GM04504 (cell line): ENCODE measurements around the gene OTOP3.

Source experiments
- DNase-seq: peaks from one replicate; pipeline ENCODE4 v3.0.0-alpha.2; 2012; ENCODE audit warnings: low read depth

OTOP3 gene

DNA sequence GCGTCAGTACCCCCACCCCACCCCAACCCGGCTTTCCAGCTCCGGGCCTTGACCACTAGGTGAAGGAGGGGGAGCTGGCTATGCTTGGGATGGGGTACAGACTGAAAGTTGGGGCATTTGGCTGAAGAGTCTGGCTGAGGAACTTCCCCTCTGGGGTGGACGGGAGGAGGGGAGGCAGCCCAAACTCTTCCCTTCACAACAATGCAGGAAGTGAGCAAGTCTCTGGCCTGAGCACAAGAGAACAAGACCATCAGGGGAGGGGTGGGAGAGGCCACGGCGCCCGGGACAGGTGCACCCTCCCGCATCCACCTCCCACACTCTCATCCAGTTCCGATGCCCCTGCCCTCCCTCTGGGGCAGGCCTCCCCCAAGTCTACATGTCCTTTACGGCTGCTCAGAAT is 18.3 kb upstream of the OTOP3 start:
- no peak for DNase-seq

DNA sequence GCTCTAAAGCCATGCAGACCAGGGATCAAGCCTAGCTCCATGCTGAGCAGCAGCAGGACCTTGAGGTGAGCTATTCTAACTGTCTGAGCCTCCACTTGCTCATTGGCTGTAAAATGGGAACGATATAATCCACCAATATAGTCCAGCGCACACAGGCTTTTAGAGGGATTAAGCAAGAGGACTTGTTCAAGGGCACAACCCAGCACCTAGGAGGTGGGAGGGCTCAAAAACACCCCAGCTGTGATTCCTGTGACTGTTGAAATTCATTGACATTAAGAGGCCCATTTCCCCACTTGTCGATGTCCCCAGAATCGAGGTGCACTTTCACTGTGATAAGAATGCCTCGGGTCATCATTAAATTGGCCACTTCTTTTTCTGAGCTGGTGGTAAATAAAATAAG is 16.8 kb upstream of the OTOP3 start:
- DNase-seq: no peak

DNA sequence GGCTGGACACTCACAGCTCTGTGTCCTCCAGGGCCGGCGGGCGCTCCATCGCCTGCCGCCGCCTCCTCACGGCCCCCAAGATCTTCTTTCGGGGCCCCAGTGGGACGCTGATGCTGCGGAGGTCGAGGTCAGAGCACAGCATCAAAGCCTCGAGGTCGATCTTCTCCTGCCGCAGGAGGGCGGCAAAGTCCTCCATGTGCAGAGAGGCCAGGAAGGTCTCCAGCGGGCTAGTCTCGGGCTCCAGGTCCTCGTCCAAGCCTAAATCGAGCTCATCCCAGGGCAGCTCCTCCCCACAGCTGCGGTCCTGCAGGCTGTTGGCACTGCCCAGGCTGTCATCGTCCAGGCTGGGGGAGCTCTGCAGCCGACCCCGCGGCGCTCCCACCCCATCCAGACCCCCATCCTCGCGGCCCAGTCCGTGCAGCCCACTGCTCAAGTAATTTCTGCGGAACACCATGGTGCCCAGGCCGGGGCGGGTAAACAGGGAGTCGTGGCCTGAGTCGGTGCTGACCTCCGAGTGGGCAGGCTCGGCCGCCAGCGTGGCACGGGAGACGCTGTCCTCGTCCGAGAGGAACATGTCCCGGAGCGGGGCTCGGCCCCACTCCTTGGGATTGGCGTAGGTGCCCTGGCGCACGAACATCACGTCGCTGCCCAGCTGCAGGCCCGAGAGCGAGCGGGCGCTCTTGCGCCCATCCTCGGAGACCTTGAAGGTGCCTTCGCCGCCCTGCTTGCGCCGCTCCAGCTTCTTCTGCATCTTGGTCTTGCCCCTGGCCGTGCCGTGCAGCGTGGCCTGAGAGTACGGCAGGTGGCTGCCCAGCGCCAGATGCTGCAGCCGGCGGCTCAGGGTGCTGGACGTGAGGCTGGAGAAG is 16.0 kb upstream of the OTOP3 start:
- no peak for DNase-seq

DNA sequence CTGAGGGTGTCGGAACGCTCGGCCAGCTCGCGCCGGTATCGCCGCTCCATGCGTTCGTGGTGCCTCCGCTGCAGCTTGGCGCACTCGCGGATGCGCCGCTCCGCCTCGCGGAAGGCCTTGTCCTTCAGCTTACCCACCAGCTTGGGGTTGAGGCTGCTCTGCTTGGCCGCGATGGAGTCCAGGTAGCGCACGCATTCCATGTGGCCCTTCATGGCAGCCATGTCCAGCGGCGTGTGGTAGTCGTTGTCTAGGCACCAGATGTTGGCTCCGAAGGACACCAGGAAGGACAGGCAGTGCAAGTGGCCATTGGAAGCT is 15.4 kb upstream of the OTOP3 start:
- DNase-seq: no peak

DNA sequence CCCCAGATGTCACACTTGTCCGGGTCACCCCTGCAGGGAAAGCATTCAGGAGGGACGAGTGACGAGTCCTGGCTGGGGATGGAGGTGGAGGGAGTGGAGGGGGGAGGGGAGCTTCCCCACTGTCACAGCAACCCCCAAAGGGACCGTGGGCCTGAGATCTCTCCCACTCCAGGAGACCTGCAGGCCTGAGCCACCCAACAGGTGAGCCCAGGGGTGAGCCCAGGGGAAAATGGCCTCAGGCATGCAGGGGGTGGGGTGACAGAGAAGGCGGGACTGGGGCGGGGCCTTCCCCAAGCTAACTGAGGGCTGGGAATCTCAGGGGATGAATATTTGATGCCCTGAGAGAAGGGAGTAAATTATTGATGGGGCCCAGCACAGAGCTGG is 15.1 kb upstream of the OTOP3 start:
- no peak for DNase-seq

DNA sequence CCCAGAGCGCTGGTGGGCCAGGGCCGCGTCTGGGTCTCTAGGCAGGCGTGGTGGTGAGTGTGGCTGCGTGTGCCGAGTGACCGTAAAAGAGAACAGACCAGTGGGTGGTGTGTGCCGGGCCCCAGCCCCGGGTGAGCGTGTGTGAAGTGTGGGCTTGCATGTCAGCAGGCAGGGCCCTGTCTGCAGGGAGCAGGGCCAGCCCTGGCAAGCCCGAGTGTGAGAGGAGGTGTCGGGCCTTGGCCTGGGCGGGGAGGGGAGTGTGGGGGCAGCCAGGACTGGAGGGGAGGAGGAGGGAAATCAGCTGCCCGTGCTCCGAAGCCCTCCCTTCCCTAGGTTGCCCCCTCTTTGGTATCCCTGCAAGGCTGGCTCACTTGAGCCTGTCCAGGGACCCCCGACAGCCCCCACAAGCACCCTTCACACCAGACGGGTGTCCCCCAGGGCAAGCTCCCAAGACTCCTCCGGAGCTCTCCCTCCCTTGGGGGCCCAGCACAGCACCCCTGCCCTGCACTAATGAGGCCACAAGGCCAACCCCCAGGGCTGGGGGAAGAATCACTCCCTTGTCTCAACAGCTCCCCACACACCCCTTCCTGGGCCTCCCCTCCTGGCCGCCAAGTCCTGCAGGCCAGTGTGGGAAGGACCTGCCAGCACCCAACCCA is 14.5 kb upstream of the OTOP3 start:
- DNase-seq: no peak

DNA sequence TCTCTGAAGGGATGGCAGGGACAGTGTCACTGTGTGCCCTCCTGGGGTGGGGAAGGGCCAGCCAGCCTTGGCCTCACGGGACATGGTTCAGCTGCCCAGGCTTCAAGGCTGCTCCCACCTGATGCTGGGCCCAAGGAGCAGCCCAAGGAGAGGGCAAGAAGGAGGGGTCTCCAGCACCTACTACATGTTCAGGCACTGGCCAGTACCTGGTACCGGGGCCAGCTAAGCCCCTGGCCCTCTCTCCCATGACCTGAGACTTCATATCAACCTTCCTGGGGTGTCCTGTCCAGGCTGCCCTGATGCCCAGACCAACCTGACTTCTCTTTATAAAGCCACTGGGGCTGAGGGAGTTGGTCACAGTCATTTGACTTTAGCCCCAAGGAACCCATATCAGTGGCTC is 13.9 kb upstream of the OTOP3 start:
- no peak for DNase-seq

DNA sequence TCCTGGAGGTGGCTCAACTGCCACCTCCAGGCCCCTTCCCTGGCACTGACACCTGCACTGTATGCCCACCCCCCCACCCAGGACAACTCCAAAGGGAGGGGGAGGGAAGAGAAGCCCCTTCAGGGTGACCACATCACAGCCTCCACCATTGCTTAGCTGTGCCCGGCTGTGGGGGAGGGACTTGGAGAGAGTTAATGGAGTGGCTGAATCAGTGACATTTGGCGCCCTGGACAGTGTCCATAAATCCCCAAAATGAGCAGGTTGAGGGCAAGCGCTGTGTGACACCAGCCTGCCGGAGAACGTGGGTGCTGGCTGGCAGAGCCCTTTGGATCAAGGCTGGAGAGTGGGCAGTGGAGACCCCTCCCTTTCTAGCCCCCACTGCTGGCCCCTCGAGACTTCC is 13.5 kb upstream of the OTOP3 start:
- DNase-seq: no peak

DNA sequence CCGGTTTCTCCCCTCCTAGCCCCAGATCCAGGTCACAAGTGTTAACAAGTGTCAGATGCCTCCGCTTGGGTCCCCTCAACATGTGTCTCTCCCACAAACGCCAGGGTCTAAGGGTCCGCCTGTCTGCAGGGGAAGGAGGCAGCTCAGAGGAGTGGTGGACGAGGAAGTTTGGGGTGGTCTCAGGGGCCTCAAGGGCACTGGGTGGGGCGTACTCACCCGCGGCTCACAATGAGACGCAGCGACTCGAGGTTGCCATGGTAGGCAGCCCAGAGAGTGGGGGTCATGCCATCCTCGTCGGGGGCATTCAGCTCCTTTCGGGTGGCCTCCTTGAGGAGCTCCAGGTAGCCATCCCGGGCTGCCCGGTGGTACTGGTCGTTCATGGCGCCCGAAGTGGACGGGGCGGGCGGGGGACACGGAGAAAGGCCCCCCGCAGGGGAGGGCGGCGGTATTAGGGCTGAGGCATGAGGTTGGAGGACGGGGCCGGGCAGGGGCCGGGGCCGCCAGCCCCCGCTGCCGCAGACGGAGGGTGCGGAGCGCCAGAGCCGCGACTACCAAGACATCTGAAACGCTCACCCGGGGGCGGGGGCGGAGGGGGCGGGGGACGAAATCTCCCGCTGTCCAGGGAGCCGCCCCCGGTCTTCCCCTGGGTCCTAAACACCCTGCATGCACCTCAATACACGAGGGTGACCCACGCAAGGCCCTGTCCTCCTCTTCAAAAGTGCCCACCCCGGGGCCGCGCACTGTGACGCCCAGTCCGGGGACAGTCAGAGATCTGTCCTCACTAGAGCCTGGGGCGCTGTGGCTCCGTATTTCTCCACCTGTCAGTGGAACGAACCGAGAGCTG is 12.8 kb upstream of the OTOP3 start, which contains the start of gene USH1G:
USH1G (minus strand) TSS at position 562 of the 844 bp plus-strand sequence; CDS start at position 380, 182 bp downstream.
- DNase-seq: no peak

DNA sequence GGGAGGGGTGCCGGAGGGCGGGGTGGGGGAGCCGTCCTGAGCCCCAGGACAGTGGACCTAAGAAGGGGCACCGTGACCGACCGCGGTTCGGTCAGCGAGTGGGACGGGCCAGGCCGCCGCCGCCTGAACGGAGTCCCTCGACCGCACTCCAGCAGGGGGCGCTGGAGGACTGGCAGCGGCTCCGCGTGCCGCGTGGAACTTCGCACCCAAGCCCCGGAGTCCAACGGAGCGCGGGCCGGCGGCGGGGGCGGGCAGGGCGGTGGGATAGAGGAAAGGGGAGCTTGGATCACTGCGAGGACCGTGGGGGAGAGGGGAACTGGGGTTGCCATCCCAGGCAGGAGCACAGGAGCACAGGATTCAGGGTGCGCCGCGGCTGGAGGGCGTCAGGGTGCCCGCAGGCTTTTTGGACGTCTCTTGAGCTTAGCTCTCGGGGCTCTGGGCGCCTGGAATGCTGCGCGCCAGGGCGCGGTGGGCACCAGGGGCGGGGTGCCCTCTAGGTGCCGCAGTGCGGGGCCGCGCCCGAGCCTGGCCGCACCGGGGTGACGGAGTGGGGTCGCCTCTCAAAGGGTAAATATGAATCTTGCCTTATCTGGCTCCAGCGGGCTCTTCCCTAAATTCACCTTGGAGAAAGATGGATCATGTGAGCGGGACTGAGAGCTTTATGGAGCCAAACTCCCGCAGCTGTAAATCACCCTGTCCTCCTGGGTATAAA is 12.0 kb upstream of the OTOP3 start:
- DNase-seq: no peak

DNA sequence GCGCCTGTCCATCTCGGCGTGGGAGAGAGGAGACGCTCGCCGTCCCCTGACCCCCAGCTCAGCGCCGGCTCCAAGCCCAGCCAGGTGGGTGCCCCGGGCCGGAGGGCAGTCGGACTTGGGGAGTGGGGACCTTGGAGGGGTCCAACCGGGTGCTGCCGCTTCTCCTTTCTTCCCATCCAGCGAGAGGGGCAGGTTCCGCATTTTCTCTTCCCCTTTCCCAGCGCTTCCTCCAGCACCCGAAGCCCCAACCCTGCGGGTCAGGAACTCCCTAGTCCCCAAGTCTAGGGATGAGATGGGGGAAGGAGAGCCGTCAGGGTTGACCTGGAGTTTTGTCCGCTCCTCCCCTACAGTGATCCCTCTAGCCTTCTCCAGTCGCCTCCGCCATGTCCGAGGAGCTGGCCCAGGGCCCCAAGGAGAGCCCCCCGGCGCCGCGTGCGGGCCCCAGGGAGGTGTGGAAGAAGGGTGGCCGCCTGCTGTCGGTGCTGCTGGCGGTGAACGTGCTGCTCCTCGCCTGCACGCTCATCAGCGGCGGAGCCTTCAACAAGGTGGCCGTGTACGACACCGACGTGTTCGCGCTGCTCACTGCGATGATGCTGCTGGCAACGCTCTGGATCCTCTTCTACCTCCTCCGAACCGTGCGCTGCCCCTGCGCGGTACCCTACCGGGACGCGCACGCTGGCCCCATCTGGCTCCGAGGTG is 11.3 kb upstream of the OTOP3 start, which contains the start of gene OTOP2:
OTOP2 (plus strand) TSS at position 24 of the 699 bp plus-strand sequence; CDS start at position 384, 360 bp downstream.
- DNase-seq: no peak

DNA sequence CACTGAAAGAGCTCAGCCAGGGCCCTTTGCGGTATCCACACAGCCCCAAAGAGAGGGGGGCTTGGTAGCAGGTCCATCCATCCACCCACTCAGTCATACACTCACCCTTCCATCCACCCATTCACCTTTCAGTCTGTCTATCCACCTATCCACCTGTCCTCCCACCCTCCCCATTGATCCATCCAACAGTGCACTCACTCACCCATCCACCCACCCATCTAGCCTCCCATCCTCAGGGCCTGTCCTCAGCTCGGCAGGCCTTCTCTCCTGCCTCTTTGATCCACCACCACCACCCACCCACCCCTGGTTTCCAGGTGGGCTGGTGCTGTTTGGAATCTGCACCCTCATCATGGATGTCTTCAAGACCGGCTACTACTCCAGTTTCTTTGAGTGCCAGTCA is 10.5 kb upstream of the OTOP3 start:
- DNase-seq: no peak

DNA sequence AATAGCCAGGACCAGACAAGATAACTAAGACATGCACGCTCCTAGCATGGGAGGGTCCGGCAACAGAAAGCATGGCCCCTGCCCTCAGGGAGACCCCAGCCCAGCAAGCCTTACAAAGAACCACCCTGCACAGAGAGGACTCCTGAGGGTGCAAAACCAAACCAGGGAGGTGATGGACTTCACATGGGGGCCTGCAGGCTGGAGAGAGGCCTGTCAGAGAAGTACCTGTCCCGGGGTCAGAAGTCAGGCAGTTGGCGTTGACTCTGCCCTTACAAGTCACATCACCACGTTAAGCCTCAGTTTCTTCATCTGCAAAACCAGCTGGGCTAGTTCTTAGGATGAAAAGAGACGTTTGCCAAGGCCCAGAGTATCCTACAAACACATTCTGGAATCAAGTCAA is 6.9 kb upstream of the OTOP3 start:
- no peak for DNase-seq

DNA sequence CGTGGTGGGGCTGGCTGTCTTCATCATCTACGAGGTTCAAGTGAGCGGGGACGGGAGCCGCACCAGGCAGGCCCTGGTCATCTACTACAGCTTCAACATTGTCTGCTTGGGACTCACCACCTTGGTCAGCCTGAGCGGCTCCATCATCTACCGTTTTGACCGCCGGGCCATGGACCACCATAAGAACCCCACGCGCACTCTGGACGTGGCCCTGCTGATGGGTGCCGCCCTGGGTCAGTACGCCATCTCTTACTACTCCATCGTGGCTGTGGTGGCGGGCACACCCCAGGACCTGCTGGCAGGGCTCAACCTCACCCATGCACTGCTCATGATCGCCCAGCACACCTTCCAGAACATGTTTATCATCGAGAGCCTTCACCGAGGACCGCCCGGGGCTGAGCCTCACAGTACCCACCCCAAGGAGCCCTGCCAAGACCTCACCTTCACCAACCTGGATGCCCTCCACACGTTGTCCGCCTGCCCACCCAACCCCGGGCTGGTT is 5.1 kb upstream of the OTOP3 start:
- no peak for DNase-seq

DNA sequence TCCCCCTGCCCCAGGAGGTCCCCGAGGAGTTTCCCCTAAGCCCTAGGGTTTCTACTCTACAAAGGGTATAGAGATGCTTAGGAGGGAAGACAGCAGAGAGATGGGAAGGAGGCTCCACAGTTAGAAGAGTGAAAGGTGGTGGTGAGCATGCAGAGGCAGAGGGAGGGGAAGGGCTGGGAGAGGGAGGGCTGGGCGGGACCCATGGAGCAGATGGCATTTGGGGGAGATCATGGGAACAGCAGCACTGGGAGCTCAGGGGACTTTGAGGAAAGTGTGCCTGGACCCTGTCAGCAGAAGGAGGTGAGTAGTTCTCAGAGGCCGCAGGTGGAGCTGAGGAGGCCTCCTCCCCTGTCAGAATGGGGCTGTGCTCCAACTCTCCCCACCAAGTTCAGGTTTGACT is 650 bp upstream of the OTOP3 start:
- no peak for DNase-seq

DNA sequence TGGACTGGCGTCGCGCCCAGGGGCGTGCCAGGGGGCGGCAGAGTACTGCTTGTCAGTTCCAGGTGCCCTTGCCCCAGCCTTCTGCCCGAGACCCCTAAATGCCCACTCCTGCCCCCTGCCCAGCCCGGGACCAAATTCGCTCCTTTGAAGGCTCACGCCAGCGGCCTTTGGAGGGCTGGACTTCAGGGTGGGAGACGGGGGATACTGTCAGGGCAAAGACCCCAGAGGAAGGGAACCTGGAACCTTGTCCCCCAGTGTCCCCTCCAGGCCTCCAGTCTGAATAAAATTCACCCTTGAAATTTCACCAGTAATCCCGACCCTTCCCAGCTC is 737 bp downstream of the OTOP3 start:
- no peak for DNase-seq

DNA sequence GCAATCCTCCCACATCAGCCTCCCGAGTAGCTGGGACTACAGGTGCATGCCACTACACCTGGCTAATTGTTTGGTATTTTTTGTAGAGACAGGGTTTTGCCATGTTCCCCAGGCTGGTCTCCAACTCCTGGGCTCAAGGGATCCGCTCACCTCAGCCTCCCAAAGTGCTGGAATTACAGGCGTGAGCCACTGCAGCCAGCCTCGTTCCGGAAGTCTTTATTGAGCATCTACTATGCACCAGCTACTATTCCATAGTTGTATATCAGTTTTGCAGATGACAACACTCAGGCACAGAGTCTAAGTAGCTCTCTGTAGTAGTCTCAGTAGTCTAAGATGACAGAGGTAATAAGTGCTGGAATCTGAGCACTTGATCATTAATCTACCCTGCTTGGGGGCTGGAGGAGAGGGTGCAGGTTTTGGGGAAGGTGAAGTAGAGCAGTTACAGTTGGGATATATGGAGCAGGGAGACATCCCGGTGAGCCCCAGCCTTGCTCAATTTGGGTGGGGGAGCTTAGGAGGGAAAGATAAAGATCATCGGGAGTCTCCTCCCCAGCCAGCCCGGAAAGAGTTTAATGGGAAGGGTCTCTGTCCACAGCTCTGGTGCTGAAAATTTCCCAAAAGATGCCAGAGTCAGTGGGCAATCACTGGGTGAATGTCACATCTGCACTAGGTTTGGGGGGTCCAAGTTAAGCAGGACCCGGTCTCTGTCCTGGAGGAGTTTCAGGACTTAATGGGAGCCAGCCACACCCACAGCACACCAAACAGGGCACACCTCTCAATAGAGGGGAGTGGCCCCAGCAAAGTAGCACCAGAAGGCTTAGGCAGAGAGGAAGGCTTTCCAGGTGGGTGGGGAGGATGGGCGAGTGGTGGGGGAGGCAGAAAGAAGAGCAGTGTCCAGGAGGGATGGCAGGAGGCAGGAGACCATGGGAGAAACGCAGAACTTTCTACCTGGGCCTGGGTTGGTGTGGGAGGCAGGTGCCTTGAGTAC is 1.7 kb downstream of the OTOP3 start:
- no peak for DNase-seq

DNA sequence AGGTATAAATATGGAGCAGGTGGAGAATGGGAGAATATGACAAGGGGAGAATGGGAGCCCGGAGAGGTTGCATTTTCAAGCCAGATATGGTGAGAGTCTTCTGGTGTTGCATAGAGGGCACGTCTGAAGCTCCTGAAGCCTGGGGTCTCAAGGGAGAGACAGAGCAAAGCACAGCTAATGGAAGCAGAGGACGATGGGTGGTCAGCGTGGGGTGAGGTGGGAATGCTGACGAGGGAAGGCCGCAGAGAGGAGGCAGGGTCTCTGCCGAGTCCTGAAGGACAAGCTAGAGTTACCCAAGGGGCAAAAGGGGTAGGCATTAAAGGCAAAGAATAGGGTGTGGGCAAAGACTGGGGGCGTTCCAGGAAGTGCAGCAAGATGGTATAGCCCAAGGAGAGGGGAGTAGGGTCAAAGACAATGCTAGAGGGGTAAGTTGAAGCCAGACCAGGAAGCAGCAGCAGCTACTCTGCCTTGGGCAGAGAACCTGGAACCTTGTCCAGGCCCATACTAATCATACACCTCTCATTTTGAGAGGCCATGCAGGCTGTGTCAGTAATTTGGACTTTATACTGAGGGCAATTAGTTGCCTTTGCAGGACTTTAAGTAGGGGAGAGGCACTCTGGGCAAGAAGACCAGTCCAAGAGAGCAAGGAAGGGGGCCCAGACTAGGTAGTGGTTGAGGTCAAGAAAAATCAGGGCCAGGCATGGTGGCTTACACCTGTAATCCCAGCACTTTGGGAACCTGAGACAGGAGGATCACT is 2.7 kb downstream of the OTOP3 start:
- DNase-seq: no peak

DNA sequence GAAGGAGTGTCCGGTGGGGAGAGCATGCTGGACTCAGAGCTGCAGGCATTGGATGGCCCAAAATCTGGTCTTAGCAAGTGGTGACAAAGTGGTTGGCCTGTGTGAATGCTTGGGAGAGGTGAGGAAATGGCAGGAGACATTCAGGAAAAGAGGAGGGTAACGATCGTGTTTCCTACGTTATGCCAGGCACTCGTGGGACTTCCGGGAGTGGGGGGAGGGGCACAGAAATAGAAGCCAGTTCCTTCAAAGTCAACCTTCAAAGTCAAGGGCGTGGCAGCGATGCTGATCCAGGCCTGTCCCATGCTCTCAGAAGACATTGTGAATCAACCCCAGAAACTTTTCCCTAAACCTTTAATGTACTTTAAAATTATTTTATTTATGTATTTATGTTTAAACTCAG is 3.8 kb downstream of the OTOP3 start:
- DNase-seq: no peak
